DOHH2 (cell line): ENCODE measurements around the gene RGL3.

Source experiments
- CTCF ChIP-seq: fragments of 200-600 bp; sonication (generic); IDR thresholded peaks from one replicate; pipeline ENCODE4 v1.5.1; 2014; ENCODE audit warnings: antibody characterized with exemption, mild to moderate bottlenecking, low read depth, low read length; ENCODE audit not compliant: poor library complexity, severe bottlenecking
- EZH2phosphoT487 ChIP-seq: fragments of 200-600 bp; sonication (generic); IDR thresholded peaks from 2 replicates; pipeline ENCODE4 v1.6.1; 2017; ENCODE audit warnings: borderline replicate concordance, mild to moderate bottlenecking, antibody characterized with exemption, low read length, moderate library complexity, mixed read lengths

- no peak for TF ChIP-seq CTCF
- no peak for TF ChIP-seq EZH2phosphoT487
These were observed 46.5 kb upstream of the RGL3 start for GRCh38 chr19:11465600-11465999.
